ENCODE measurements around the gene ATR. TPM values are rescaled to one million over a fixed set of nuclear protein-coding genes. Genes with fewer than 3 reads are reported as not detected.
"Not testable (repeated sequence)": the region's sequence is repeated elsewhere in the genome, so short reads cannot be mapped to it uniquely, and the experiment has no call there.

The ATR gene
- total RNA-seq, 1 donor from 2014 or later = 22.4 TPM

DNA sequence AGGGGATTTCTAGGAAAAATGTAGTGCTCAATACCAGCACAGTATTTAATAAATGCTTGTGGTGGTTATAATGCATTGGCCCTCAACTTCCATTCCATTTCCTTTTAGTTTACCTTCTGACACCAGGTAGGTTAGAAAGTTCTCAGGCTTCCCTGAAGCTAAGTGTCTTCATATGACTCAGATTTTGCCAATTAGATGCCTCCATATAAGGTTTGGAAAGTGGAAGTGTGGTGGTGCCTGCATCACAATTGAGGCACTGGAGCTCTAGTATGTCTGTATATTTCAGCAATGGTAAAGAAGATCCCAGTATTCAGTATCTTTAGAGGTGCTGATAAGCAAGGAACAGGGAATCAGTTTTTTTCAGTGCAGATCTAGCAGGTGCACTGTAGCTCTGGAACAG is 149.0 kb downstream of the ATR start:
- TF ChIP-seq CTCF (IDR thresholded peaks at IDR 0.05; ENCODE audit: insufficient read depth, low read length, severe bottlenecking) = no peak
- DNase-seq (ENCODE audit: low read depth) = no peak
- H3K4me3 ChIP-seq (ENCODE audit: low read depth, low read length) = no peak overlapping the region
- H3K27me3 ChIP-seq (ENCODE audit: control insufficient read depth, insufficient read depth, low read length) = no peaks in the 10 kb centered on the region
- FAIRE-seq = no peak
- H3K36me3 ChIP-seq (ENCODE audit: control insufficient read depth, insufficient read depth, low read length) = no peaks in the 10 kb centered on the region

DNA sequence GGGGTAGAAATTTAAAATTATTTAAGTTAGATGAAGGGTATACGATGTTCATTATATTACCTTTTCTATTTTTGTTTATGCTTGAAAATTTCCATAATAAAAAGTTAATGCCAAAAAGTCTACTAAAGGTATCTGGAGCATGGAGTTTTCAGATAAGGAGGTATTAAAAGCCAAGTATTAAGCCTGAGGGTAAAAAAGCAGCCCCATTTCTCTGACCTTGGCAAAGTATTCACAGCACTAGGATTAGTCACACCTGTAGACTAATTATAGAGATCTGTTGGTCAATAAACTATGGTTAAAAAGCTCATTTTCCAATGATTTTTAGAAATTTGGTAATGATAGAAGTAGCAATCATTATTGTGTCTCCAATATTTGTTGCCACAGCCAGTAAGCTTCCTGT is 153.8 kb downstream of the ATR start:
- FAIRE-seq (no peak), DNase-seq (ENCODE audit: low read depth) (no peak)
- no peak overlapping the region for H3K4me3 ChIP-seq (ENCODE audit: low read depth, low read length)
- TF ChIP-seq CTCF (IDR thresholded peaks at IDR 0.05; ENCODE audit: insufficient read depth, low read length, severe bottlenecking) = no peak
- no peaks in the 10 kb centered on the region for H3K36me3 ChIP-seq (ENCODE audit: control insufficient read depth, insufficient read depth, low read length)
- H3K27me3 ChIP-seq (ENCODE audit: control insufficient read depth, insufficient read depth, low read length) = no peaks in the 10 kb centered on the region

- no peak for TF ChIP-seq CTCF (IDR thresholded peaks at IDR 0.05; ENCODE audit: insufficient read depth, low read length, severe bottlenecking)
- Histone ChIP-seq H3K27me3 (ENCODE audit: control insufficient read depth, insufficient read depth, low read length) (no peaks in the 10 kb centered on the region), H3K36me3 (ENCODE audit: control insufficient read depth, insufficient read depth, low read length) (peaks cover 4% of the 10 kb centered on the region), H3K4me3 (ENCODE audit: low read depth, low read length) (no peak overlapping the region)
- no peak for DNase-seq (ENCODE audit: low read depth)
- no peak for FAIRE-seq
Measured at GRCh38 chr3:142418926-142419592, 159.5 kb downstream of the ATR start.

GRCh38 chr3:142417302-142417701 is 161.2 kb downstream of the ATR start:
- no peaks in the 10 kb centered on the region for H3K27me3 ChIP-seq (ENCODE audit: control insufficient read depth, insufficient read depth, low read length)
- no peak for FAIRE-seq
- peaks cover 5% of the 10 kb centered on the region for H3K36me3 ChIP-seq (ENCODE audit: control insufficient read depth, insufficient read depth, low read length)
- TF ChIP-seq CTCF (IDR thresholded peaks at IDR 0.05; ENCODE audit: insufficient read depth, low read length, severe bottlenecking) = no peak
- H3K4me3 ChIP-seq (ENCODE audit: low read depth, low read length) = no peak overlapping the region
- DNase-seq (ENCODE audit: low read depth) = no peak

- H3K4me3 ChIP-seq (ENCODE audit: low read depth, low read length); H3K36me3 ChIP-seq (ENCODE audit: control insufficient read depth, insufficient read depth, low read length); H3K27me3 ChIP-seq (ENCODE audit: control insufficient read depth, insufficient read depth, low read length); FAIRE-seq: not testable (repeated sequence)
- DNase-seq (ENCODE audit: low read depth) = peak; percentile 4
Measured at GRCh38 chr3:142400537-142400936, 178.0 kb downstream of the ATR start.

Other genes with a start within 250 kb of the ATR start
- gene XRN1, start 130.7 kb downstream of the ATR start, total RNA-seq = 15.0 and 31.6 TPM in 2 replicates
- 17.1 and 26.0 TPM in 2 replicates for gene PLS1, start 17.7 kb upstream of the ATR start, total RNA-seq
- gene TRPC1, start 145.3 kb upstream of the ATR start, total RNA-seq = 3.9 and 8.8 TPM in 2 replicates

Data from bronchial epithelial cell (primary cell).